Gastroesophageal sphincter (tissue), 3 donors: Measurements from ENCODE around the gene RGS2.

ENCODE experiments used
- EP300 ChIP-seq: sonication (generic); formaldehyde crosslinking; IDR thresholded peaks from one replicate; pipeline ENCODE4 v1.6.1; 2017; ENCODE audit warnings: antibody characterized with exemption, mild to moderate bottlenecking
- POLR2A ChIP-seq, 2 donors: fragments of 450-650 bp; IDR thresholded peaks; one replicate each; pipeline ENCODE4 v1.6.1; 2017; ENCODE audit warnings: antibody characterized with exemption in 2 of 2, mild to moderate bottlenecking in 2 of 2, moderate library complexity in 1 of 2
- POLR2AphosphoS5 ChIP-seq: sonication (generic); formaldehyde crosslinking; IDR thresholded peaks from one replicate; pipeline ENCODE4 v1.6.1; 2017; ENCODE audit warnings: antibody characterized with exemption
- TF ChIP-seq, protein P1 (sequence below), 4 experiments: fragments of 200-600 bp in 2 of 4; fragments of 450-650 bp in 2 of 4; sonication (generic) in 1 of 4; IDR thresholded peaks; one replicate each; pipeline ENCODE4 v1.5.1; 2017 to 2019; ENCODE audit warnings: antibody characterized with exemption in 4 of 4, mild to moderate bottlenecking in 2 of 4, moderate library complexity in 2 of 4

DNA sequence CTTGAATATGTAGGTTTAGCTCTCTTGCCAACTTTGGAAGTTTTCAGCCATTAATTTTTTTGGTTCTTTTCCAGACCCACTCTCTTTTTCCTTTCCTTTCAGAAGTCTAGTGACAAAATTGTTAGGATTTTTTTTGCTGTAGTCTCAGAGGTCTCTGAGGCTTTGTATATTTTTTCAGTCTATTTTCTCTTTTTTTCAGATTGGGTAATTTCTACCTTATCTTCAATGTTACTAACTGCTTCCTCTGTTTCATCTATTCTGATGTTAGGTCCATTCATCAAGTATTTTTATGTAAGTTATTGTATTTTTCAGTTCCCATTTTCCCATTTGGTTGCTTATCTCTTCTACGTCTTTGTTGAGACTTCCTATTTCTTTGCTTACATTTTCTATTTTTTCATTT lies 15.7 kb downstream of the RGS2 start:
- no peak for TF ChIP-seq POLR2A (IDR thresholded peaks at IDR 0.05)
- TF ChIP-seq, protein P1, sequence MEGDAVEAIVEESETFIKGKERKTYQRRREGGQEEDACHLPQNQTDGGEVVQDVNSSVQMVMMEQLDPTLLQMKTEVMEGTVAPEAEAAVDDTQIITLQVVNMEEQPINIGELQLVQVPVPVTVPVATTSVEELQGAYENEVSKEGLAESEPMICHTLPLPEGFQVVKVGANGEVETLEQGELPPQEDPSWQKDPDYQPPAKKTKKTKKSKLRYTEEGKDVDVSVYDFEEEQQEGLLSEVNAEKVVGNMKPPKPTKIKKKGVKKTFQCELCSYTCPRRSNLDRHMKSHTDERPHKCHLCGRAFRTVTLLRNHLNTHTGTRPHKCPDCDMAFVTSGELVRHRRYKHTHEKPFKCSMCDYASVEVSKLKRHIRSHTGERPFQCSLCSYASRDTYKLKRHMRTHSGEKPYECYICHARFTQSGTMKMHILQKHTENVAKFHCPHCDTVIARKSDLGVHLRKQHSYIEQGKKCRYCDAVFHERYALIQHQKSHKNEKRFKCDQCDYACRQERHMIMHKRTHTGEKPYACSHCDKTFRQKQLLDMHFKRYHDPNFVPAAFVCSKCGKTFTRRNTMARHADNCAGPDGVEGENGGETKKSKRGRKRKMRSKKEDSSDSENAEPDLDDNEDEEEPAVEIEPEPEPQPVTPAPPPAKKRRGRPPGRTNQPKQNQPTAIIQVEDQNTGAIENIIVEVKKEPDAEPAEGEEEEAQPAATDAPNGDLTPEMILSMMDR (IDR thresholded peaks at IDR 0.05) = no peak
- no peak for TF ChIP-seq EP300
- TF ChIP-seq POLR2AphosphoS5 = no peak
